Stimulated activated CD4-positive, alpha-beta T cell treated with anti-CD3 and anti-CD28 coated beads, Interleukin-12 subunit alpha, Interleukin-12 subunit beta, amount 100 ng/mL, for 4 hours (primary cell): ENCODE measurements around the gene S100P.

ENCODE experiments used
- DNase-seq: peaks from one replicate; pipeline ENCODE4 v3.0.0-alpha.2; 2020

S100P gene

DNA sequence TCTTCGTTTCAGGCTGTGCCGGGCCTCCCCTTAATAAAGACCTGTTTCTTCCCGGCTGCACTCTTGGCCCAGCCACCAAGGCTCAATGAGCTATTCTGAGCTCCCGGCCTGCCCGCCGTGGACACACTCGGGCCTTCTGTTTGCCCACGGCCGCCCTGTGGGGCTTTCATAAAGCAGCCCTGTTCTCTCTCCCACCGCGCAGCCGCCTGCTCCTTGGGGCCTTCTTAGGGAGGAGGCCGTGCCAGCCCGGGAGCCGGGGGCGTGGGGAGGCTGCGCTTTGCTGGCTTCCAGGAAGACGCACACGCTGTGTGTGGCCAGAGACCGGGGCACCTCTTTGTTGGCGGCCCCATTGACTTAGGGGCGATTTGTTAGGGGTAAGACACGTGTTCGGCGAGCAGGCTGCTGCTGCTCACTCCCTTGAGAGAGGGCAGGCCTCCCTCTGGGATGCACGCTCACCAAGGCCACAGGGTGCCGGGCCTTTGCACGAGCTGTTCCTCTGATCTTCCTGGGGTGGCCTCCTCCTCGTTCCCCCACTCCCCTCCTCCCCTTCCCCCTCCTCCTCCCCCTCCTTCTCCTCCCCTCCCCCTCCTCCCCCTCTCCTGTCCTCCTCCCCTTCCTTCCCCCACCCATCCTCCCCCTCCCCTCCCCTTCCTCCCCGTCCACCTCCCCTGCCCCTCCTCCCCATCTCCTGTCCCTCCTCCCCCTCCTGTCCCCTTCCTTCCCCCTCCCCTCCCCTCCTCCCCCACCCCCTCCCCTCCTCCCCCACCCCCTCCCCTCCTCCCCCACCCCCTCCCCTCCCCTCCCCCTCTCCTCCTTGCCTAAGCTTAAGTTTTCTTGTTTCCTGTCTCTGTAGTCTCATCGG lies 33.6 kb downstream of the S100P start:
- DNase-seq, result no peak

GRCh38 chr4:6727943-6728250 lies 34.2 kb downstream of the S100P start:
- DNase-seq, result no peak

GRCh38 chr4:6728320-6729029 lies 34.8 kb downstream of the S100P start:
- DNase-seq, result no peak

DNA sequence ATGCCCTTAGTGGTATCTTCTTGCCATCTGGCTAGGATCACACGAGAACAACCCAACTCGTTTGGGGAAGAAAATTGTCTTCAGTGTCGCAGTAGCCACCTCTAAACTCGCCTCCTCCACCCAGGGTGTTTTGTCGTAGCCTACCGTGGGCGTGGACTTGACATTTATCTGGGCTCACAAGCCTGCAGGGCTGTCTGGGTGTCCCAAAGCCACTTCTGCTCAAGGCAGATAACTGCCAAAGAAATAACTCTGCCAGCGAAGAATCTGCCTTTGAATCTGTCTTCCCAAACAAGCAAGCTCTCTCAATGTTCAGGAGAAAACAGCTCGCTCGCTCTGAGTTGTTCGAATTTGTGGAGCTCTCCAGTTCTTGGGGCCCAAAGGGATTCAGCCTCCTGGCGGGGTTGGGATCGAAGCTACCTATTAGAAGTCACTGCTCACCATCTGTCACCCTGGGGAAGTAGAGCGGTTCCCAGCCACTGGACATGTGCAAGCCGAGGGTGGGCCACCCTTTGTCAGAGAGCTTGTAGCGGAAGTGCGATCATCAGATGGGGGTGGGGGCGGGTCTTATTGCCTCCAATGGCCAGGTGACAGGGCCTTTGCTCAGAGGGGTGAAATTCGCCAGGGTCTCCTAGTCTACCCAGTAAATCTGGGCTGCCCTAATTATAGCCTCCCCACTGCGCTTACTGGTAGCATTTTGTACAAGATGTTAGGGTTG lies 37.1 kb downstream of the S100P start:
- DNase-seq, result no peak

GRCh38 chr4:6731318-6731675 lies 37.6 kb downstream of the S100P start:
- DNase-seq, result no peak

DNA sequence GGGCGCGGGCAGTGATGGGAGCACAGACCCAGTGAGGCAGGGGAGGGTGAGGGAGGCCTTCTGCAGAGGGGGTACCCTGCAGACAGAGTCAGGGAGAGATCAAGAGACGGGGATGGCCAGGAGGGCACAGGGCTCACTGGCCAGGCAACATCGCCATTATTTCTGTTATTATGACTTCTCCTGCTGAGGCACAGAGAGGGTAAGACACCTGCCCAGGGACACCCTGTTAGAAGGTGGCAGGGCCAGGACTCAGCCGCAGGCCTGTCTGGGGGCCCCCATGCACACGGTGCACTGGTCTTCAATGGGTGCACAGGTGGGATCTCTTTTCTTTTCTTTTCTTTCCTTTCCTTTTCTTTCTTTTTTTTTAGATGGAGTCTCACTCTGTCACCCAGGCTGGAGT lies 38.1 kb downstream of the S100P start:
- DNase-seq, result no peak

DNA sequence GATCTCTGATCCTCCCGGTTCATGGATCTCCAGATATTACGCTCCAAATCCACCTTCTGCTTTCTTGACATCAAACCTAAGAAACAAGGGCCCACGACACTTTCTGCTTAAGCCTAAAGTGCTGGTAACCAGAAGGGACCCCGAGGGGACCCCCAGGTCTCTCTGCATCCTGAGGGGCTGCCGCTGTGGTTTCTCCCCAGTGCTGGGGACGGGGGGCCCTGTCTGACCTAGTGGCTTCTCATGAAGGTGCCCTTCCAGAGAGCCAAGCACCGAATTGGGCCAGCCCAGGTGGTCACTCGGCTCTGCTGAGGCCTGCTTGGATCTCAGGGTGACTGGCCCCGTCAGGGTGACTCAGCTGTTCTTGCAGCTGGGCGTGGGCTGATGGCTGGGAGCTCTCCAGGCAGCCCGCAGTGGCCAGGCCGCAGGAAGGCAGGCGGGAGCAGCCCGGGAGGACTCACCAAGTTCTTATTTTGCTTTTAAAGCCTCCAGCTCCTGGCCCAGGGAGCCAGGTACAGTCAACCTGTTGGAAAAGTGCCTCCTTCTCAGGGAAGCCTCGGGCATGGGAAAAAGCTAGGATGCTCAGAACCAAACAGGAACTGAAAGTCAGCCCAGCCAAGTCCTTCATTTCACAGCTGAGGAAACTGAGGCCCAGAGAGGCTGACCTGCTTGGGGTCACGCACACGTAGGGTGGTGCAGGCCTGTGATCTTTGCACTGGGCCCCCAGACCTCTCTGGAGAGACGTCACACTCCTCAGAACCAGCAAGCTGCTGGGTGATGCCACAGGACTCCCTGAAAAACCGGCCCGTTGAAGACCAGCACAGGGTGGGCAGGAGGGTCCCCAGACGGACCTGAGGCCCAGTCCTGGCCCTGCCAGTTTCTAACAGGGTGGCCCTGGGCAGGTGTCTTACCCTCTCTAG lies 39.0 kb downstream of the S100P start:
- DNase-seq, result no peak

DNA sequence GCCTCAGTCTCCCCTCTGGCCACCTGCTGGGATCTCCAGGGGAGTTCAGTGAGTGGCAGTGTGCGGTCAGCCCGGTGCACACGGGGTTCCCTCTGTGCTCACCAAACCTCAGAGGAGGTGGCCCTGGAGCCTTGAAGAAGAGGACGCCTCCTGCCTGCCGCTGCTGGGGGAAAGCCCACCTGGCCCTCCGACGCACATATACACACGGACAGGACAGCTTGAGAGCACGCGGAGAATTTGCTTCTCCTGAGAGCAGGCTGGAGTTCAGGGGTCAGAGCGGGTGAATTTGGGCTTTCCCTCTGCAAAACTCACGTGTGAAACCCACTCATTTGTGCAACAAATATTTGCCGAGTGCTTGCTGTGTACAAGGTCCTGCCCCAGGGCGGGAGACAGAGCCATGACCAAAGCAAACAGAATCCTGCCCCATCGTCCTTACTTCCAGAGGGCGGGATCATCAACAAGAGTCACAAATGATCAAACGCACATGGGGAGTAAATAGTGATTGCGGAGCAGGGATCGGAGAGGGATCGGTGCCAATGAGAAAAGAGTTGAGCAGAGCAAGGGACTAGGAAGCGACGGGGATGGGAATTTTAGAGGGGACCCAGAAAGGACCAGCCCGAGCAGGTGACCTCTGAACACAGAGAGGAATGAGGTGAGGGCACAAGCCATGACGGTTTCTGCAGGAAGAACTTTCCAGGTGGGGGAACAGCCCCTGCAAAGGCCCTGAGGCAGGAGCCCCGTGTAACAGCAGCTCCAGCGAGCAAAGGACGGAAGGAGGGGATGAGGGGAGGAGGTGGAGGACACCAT lies 39.9 kb downstream of the S100P start:
- DNase-seq, result no peak

- DNase-seq, result no peak
Observed at GRCh38 chr4:6734165-6734786, 40.6 kb downstream of the S100P start.

DNA sequence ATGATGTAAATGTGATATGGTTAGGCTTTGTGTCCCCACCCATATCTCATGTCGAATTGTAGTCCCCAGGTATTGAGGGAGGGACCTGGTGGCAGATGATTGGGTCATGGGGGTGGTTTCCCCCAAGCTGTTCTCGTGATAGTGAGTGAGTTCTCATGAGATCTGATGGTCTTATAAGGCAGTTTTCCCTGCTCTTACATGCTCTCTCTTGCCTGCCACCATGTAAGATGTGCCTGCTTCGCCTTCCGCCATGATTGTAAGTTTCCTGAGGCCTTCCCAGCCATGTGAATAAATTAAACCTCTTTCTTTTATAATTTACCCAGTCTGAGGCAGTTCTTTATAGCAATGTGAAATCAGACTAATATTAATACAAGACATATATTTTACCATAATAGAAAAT lies 46.2 kb downstream of the S100P start:
- no peak for DNase-seq

- DNase-seq, result no peak
Observed at GRCh38 chr4:6740347-6740746, 46.7 kb downstream of the S100P start.

DNA sequence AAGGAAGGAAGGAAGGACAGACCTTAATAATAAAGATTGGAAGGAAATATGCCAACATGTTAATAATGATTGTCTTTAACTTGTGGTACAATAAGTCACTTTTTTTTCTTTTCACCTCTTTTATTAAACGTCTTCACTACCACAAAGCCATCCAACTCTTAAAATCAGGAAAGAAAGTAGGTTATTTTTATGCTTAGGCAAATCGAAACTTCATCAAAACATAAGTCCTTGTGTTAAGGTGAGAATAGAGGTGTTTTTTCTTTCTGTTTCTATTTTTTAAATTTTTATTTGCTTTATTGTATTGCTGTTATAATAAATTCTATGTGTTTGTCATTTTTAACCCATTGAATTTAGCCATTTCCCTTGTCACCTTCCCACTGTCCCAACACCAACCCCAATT lies 48.8 kb downstream of the S100P start:
- DNase-seq, result no peak

DNA sequence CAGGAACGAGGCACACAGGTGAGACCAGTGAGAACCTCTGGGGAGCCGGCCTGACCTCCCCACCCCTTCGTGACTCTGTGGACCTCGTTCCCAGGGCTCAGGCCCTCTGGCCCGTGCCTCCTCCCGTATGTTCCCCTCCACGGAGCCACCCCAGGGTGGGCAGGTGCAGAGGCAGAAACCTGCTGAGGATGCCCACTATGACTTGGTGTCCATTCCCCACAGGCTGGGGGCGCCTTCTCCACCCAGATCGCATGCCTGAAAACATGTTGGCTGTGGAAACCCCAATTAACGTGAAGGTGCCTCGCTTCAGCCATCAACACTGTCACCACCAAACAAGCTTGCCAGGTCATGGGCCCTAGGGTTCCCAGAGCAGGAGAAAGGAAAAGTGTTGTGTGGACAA lies 49.3 kb downstream of the S100P start:
- no peak for DNase-seq
